Effector memory CD4-positive, alpha-beta T cell (primary cell): ENCODE data around the gene CTSD.

ENCODE experiments used
- DNase-seq, 3 donors: peaks; one replicate each; pipeline ENCODE4 v3.0.0-alpha.2; 2020
- H3K27ac ChIP-seq: 2 replicates; pipeline ENCODE4 v1.7.0; 2013; ENCODE audit warnings: mild to moderate bottlenecking, low read length, moderate library complexity; ENCODE audit not compliant: insufficient read depth, poor library complexity, severe bottlenecking
- H3K27me3 ChIP-seq: replicated peaks from 2 replicates; pipeline ENCODE4 v1.7.0; 2013; ENCODE audit warnings: mild to moderate bottlenecking, low read length; ENCODE audit not compliant: insufficient read depth, control insufficient read depth, poor library complexity, severe bottlenecking
- H3K36me3 ChIP-seq: 2 replicates; pipeline ENCODE4 v1.7.0; 2013; ENCODE audit warnings: mild to moderate bottlenecking, low read length, moderate library complexity; ENCODE audit not compliant: control insufficient read depth, insufficient read depth
- H3K4me1 ChIP-seq: 2 replicates; pipeline ENCODE4 v1.7.0; 2013; ENCODE audit warnings: low read length, mild to moderate bottlenecking; ENCODE audit not compliant: control insufficient read depth, insufficient read depth, poor library complexity, severe bottlenecking
- H3K4me3 ChIP-seq: 2 replicates; pipeline ENCODE4 v1.7.0; 2013; ENCODE audit warnings: low read length, low read depth, mild to moderate bottlenecking; ENCODE audit not compliant: insufficient read depth, poor library complexity, severe bottlenecking
- H3K9me3 ChIP-seq: 2 replicates; pipeline ENCODE4 v1.7.0; 2013; ENCODE audit warnings: mild to moderate bottlenecking, low read length, moderate library complexity; ENCODE audit not compliant: control insufficient read depth

The CTSD gene

DNA sequence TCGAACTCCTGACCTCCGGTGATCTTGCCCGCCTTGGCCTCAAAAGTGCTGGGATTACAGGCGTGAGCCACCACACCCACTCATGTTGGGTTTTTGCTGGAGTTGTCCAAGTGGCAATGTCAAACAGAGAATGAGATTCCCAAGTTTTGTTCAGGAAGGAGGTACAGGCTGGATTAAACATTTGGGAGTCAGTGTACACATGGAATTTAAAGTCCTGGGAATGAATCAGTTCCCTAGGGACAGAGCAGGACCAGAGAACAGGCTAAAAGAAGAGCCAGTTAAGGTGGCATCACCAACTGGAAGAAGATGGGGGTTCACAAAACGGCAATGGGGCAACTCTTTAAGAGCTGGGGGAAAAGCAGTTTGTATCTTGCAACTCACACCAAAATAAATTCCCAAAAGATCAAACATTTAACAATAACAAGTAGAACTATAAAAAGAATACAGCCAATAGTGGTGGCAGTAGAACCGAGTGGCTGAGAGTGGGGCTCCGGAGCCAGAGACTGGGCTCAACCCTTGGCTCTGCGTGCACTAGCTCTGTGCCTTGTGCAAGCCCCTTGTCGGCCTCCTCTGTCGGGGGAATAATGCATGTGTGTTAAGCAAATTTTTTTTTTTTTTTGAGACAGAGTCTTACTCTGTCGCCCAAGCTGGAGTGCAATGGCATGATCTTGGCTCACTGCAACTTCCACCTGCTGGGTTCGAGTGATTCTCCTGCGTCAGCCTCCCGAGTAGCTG, 33.8 kb upstream of the CTSD start:
- H3K9me3 ChIP-seq = peaks cover 6% of the 10 kb centered on the region
- H3K4me1 ChIP-seq = no peaks in the 10 kb centered on the region
- peaks cover 3% of the 10 kb centered on the region for H3K27me3 ChIP-seq
- H3K27ac ChIP-seq = no peak overlapping the region
- no peak overlapping the region for H3K4me3 ChIP-seq
- DNase-seq = no peak
- H3K36me3 ChIP-seq = no peaks in the 10 kb centered on the region

DNA sequence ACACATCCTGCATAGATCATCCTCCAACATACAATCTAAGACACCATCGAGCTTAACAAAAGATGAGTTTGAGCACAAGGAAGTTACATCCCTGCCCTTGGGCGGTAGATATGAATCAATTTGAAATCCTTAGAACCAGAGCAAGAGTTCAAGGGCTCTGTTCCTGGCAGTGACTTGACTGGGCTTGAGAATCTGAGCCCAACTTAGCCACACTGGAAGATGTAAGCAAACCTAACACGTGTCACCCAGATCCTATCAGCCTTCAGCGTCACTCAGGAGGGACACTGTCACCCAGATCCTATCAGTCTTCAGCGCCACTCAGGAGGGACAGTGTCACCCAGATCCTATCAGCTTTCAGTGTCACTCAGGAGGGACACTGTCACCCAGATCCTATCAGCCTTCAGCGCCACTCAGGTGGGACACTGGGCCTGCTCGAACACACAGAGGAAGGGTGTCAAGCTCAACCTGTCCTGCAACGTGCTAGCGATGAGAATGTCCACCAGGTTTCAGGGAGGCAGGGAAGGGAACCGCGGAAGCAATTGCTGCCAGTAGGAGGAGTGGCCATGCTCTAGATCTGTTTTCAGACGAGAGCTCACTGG, 32.8 kb upstream of the CTSD start:
- DNase-seq = no peak
- H3K4me3 ChIP-seq = no peak overlapping the region
- H3K36me3 ChIP-seq = no peaks in the 10 kb centered on the region
- no peaks in the 10 kb centered on the region for H3K4me1 ChIP-seq
- H3K27ac ChIP-seq = no peak overlapping the region
- H3K27me3 ChIP-seq = peaks cover 3% of the 10 kb centered on the region
- peaks cover 6% of the 10 kb centered on the region for H3K9me3 ChIP-seq

DNA sequence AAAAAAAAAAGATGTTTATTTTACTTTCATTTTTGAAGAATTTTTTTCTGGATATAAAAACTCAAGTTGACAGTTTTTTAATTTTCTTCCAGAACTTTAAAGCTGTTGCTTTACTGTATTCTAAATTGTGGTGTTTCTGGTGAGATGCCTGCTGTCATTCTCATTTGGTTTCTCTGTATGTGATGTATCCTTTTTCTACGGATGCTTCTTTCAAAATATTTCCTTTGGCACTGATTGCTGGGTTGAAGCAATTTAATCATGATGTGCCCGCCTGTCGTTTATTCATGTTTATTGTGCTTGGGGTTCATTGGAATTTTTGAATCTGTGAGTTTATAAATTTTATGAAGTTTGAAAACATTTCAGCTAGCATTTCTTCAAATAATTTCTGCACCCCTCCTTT, 29.4 kb upstream of the CTSD start:
- Histone ChIP-seq H3K27me3 (peaks cover 3% of the 10 kb centered on the region), H3K36me3 (no peaks in the 10 kb centered on the region), H3K9me3 (peaks cover 6% of the 10 kb centered on the region), H3K27ac (no peak overlapping the region), H3K4me1 (no peaks in the 10 kb centered on the region), H3K4me3 (no peak overlapping the region)
- no peak for DNase-seq

DNA sequence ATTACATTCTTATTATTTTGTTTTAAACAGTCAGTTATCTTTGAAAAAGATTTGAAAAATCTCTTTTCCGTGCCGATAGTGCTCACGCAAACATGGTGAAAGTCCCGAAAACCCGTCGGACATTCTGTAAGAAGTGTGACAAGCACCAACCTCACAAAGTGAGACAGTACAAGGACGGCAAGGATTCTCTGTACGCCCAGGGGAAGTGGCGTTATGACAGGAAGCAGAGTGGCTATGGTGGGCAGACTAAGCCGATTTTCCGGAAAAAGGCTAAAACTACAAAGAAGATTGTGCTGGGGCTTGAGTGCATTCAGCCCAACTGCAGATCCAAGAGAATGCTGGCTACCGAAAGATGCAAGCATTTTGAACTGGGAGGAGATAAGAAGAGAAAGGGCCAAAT, 28.7 kb upstream of the CTSD start:
- Histone ChIP-seq H3K9me3 (peaks cover 6% of the 10 kb centered on the region), H3K27me3 (peaks cover 3% of the 10 kb centered on the region), H3K4me3 (no peak overlapping the region), H3K27ac (no peak overlapping the region), H3K36me3 (no peaks in the 10 kb centered on the region), H3K4me1 (no peaks in the 10 kb centered on the region)
- DNase-seq = no peak

DNA sequence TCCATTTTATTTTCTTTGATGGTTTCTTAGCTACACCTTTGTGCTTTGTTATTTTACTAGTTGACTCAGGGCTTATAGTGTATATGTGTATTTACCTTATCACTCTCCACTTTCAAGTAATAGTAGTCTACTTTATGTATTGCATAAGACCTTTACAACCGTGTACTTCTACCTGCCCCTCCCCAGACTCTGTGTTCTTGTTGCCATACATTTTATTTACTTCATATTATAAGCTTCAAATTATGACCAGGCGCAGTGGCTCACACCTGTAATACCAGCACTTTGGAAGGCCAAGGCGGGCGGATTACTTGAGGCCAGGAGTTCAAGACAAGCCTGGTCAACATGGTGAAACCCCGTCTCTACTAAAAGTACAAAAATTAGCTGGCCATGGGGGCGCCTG, 28.2 kb upstream of the CTSD start:
- H3K27me3 ChIP-seq = peaks cover 3% of the 10 kb centered on the region

DNA sequence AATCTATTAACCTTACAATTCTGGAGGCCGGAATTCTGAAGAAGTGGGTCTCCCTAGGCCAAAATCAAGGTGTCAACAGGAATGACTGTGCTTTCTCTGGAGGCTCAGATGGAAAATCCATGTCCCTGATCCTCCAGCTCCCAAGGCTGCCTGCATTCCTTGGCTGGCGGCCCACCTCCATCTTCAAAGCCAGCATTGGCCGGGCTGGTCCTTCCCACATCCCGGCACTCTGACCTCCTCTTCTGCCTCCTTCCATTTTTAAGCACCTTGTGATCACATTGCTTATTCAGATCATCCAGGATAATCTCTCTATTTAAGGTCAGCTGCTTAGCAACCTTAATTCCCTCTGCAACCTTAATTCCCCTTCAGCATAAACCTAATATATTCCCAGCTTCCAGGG, 22.7 kb upstream of the CTSD start:
- H3K9me3 ChIP-seq = no peaks in the 10 kb centered on the region
- H3K27ac ChIP-seq = no peak overlapping the region
- DNase-seq = no peak
- no peak overlapping the region for H3K4me3 ChIP-seq
- H3K36me3 ChIP-seq = no peaks in the 10 kb centered on the region
- H3K4me1 ChIP-seq = no peaks in the 10 kb centered on the region
- H3K27me3 ChIP-seq = no peaks in the 10 kb centered on the region

More for the DNA sequence above, 28.2 kb upstream of the CTSD start:
- DNase-seq = no peak
- Histone ChIP-seq H3K4me1 (no peaks in the 10 kb centered on the region), H3K9me3 (peaks cover 6% of the 10 kb centered on the region), H3K36me3 (no peaks in the 10 kb centered on the region), H3K4me3 (no peak overlapping the region), H3K27ac (no peak overlapping the region)

DNA sequence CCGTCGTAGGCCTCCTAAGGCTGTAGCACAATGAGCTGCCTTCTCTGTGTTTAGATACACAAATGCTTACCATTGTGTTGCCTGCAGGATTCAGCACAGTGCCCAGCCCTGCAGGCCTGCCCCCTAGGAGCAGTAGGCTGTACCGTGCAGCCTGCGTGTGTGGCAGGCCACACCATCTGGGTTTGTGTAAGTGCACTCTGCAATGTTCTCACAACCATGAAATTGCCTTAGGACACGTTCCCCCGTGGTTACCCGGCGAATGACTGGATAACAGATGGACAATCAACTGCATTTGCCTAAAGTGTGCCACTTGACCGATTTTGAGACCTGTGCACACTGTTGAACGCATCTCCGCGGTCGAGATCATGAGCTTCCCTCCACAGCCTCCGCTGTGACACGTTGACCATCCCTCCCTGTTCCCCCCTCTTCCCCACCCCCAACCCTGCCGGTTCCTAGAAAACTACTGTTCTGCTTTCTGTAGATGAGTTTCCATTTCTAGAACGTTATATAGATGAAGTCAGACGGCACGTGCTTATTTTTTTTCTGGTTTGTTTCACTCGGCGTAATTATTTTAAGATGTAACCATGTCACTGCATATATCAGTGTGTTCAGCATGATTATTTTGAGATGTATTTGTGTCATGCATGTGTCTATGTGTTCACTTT, 22.2 kb upstream of the CTSD start:
- H3K27me3 ChIP-seq = no peaks in the 10 kb centered on the region
- DNase-seq = no peak
- no peaks in the 10 kb centered on the region for H3K9me3 ChIP-seq
- H3K27ac ChIP-seq = no peak overlapping the region
- no peak overlapping the region for H3K4me3 ChIP-seq
- no peaks in the 10 kb centered on the region for H3K36me3 ChIP-seq
- H3K4me1 ChIP-seq = no peaks in the 10 kb centered on the region

DNA sequence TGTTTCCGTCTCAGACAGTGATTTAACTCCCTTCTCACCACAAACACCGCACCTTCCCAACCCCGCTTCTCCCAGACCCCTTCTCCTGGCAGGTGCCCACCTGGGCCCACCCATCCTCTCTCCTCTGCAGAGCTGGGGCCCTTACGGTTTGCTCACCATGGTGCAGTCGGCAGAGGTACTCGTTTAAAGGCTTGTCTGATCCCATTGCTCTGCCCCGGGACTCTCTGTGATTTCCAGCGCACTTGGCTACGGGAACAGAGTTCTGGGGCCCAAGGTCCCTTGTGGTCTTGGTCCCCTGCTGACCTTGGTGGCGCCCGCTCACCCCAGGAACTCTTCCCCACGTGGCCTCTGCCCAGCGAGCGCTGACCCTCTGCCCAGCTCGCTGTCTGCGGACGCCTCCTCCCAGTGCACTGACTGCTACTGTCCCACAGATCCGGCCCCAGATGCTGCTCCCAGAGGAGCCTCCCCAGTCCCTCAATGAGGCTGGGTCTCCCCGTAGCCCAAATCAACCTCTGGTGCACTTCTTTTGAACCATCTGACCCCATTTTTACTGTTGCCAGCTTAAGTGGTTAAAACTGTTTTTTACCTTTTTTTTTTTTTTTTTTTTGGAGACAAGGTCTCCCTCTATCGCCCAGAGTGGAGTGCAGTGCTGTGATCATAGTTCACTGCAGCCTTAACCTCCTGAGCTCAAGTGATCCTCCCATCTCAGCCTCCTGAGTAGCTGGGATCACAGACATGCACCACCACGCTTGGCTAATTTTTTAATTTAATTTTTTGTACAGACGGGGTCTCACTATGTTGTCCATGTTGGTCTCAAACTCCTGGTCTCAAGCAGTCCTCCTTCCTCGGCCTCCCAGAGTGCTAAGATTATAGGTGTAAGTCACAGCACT, 21.3 kb upstream of the CTSD start:
- Histone ChIP-seq H3K27me3 (no peaks in the 10 kb centered on the region), H3K4me1 (no peaks in the 10 kb centered on the region), H3K9me3 (no peaks in the 10 kb centered on the region), H3K4me3 (no peak overlapping the region), H3K27ac (no peak overlapping the region), H3K36me3 (no peaks in the 10 kb centered on the region)
- DNase-seq = no peak

DNA sequence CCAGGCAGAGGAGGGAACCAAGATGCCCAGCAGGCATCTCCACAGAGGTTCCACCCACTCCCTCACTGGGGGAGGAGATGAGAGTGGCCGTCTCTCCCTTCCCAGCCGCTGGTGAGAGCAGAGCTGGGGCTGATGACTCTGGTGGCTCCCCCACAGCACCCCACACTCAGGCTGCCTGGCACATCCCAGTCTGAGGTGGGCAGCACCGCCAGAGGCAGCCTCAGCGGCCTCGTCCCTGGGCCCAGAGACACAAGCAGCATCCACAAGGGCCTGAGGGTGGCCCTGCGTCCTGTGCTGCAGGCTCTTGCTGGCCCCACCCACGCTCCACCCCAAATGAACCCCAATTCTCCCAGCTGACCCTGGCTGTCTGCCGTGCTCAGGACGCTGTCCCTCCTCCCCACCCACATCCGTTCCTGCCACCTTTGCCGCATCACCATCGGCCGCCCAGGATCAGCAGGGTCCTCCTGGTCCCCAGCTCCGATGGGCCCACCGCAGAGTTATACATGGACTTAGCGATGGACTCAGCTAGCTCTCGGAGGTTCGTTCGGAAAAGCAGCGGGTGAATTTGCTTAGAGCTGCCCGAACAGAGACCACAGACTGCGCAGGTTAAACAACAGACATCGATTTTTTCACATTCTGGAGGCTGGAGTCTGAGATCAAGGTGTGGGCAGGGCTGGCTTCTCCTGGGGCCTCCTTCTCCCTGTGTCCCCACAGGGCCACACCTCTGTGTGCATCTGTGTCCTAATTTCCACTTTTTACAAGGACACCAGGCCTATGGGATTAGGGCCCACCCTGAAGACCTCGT, 20.2 kb upstream of the CTSD start:
- H3K27ac ChIP-seq = no peak overlapping the region
- H3K4me3 ChIP-seq = no peak overlapping the region
- no peak for DNase-seq
- H3K4me1 ChIP-seq = no peaks in the 10 kb centered on the region
- H3K27me3 ChIP-seq = no peaks in the 10 kb centered on the region
- H3K9me3 ChIP-seq = no peaks in the 10 kb centered on the region
- H3K36me3 ChIP-seq = no peaks in the 10 kb centered on the region
